HG03469 (cell line): Measurements from ENCODE around the gene RASIP1.
"Not testable (repeated sequence)": the region's sequence is repeated elsewhere in the genome, so short reads cannot be mapped to it uniquely, and the experiment has no call there.

Experiments used
- ATAC-seq: cut with Tn5 transposase; IDR thresholded peaks from one replicate; pipeline ENCODE4 v1.9.1; 2021; ENCODE audit warnings: mild to moderate bottlenecking, moderate library complexity, moderate number of reproducible peaks; ENCODE audit not compliant: unreplicated experiment

RASIP1 gene, protein sequence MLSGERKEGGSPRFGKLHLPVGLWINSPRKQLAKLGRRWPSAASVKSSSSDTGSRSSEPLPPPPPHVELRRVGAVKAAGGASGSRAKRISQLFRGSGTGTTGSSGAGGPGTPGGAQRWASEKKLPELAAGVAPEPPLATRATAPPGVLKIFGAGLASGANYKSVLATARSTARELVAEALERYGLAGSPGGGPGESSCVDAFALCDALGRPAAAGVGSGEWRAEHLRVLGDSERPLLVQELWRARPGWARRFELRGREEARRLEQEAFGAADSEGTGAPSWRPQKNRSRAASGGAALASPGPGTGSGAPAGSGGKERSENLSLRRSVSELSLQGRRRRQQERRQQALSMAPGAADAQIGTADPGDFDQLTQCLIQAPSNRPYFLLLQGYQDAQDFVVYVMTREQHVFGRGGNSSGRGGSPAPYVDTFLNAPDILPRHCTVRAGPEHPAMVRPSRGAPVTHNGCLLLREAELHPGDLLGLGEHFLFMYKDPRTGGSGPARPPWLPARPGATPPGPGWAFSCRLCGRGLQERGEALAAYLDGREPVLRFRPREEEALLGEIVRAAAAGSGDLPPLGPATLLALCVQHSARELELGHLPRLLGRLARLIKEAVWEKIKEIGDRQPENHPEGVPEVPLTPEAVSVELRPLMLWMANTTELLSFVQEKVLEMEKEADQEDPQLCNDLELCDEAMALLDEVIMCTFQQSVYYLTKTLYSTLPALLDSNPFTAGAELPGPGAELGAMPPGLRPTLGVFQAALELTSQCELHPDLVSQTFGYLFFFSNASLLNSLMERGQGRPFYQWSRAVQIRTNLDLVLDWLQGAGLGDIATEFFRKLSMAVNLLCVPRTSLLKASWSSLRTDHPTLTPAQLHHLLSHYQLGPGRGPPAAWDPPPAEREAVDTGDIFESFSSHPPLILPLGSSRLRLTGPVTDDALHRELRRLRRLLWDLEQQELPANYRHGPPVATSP

DNA sequence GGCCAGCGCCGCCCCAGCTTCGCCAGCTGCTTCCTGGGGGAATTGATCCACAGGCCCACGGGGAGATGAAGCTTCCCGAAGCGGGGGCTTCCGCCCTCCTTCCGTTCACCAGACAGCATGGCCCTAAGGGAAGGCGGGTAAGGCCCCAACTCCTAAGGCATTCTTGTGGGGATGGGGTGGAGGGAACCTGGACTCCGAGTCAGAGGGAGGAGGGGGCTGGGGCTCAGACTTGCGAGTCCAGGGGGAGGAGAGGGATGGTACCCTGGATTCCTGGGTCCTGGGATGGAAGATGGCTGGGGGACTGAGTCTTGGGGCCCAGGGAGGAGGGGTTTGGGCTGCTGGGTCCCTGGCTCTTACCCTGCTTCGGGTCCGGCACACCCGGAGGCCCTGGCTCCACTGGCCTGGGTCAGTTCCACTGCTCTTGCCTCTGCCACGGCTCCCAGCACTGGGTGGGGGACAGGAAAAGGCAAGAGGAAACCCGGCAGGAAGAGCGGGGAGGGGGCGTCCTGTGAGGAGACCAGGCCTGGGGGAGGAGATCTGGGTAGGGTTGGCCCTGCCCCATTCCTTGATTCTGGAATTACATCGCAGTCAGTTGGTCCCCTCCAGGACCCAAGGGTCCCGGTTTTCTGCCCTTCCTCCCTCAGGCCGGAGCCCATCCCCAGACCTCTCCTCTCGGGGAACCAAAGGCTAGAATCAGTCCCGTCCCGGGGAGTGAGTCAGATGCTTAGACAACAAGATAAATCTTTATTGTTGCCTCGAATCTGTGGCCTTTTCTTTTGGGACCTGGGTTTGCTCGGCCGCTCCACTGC, at the start of gene RASIP1:
Gene RASIP1 (minus strand): TSS at position 447 of the 809 bp plus-strand sequence. CDS start 328 bp downstream, at position 119.
- ATAC-seq: no peak

DNA sequence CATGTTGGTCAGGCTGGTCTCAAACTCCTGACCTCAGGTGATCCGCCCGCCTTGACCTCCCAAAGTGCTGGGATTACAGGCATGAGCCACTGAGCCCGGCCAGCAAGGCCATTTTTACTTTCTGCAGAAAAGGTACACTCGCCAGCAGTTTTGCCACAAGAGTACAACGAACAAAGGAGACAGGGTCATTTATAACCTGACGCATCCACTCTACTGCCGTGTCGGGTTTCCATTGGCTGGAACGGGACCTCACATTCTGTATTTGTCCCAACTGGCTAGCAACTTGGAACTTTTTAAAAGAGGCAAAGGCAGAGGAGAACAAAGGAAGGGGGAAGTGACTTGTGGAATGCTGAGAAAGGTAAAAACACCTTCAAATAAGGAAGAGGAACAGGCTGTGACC, 46.9 kb upstream of the RASIP1 start:
- not testable (repeated sequence) for ATAC-seq

DNA sequence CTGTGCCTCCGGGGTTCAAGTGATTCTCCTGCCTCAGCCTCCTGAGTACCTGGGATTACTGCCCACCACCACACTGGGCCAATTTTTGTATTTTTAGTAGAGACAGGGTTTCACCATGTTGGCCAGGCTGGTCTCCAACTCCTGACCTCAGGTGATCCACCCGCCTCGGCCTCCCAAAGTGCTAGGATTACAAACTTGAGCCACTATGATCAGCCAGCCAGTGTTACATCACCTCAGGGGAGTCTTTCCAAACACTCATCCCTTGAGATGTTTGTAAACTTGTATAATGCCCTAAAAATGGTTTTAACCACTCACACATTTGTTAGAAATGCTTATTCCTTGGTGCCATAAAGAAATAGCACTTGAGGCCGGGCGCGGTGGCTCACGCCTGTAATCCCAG, 46.0 kb upstream of the RASIP1 start:
- not testable (repeated sequence) for ATAC-seq

DNA sequence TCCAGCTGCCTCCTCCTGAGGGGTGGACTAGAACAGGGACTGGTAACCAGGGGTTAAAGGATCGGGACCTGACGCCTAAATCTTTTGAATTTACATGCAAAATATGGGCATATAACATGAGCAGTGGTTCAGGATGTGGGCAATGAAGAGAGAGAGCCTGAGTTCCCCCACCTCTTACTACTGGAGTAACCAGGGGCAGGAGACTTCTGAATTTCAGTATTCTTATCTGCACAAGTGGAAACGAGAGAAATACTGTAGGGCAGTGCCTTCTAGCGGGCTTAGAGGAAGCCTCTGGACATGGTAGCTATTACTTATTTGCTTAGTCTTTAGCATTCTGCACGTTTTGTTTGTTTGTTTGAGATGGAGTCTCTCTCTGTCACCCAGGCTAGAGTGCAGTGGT, 44.1 kb upstream of the RASIP1 start:
- no peak for ATAC-seq

DNA sequence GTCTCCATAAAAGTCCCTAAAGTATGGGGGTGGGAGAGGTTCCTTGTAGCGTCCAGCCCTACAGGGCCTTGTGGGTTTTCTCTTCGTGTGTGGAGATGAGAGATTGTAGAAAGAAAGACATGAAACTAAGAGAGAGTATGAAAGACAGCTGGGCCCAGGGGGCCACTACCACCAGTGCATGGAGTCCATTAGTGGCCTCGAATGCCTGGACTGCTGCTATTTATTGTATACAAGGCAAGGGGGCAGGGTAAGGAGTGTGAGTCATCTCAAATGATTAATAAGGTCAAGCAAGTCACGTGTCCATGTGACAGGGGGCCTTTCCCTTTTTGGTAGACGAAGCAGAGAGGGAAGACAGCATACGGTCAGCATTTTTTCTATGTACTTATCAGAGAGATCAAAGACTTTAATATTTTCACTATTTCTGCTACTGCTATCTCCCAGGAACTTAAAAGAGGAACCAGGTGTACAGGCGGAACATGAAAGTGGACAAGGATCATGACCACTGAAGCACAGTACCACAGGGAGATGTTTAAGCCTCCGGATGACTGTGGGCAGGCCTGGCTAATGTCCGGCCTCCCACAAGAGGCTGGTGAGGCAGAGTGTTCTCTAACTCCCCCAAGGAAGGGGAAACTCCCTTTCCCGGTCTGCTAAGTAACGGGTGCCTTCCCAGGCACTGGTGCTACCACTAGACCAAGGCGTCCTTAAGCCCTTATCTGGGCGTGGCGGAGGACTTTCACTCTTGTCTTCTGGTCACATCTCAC, 40.4 kb upstream of the RASIP1 start:
- ATAC-seq: no peak

DNA sequence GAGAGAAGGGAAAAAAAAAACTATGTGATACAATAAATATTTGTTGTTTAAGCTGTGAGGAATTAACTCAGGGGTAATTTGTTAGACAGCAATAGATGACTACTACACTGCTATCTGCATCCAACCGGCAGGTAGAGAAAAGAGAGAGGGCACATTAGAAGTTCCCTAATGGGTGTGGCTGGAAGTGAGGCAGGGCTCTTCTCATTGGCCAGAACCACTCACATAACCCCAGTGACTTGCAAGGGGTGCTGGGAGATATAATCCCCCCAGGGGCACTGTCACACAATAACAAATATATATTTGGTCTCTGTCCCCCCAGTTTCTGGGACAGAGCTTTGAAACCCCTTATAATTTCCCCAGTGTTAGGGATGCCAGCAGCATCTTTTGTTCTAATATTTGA, 39.2 kb upstream of the RASIP1 start:
- no peak for ATAC-seq

DNA sequence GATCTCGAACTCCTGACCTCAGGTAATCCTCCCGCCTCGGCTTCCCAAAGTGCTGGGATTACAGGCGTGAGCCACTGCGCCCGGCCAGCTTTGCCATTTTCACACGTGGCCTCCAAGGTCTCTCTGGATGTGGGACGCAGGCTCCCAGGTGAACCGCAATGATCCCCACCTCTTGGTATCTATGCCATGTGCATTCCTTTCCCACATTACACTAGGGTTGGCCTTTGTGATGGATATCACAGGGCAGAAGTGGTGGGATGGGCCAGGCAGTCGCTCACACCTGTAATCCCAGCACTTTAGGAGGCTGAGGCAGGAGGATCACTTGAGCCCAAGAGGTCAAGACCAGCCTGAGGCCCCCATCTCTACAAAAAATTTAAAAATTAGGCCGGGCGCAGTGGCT, 37.3 kb upstream of the RASIP1 start:
- ATAC-seq: no peak

DNA sequence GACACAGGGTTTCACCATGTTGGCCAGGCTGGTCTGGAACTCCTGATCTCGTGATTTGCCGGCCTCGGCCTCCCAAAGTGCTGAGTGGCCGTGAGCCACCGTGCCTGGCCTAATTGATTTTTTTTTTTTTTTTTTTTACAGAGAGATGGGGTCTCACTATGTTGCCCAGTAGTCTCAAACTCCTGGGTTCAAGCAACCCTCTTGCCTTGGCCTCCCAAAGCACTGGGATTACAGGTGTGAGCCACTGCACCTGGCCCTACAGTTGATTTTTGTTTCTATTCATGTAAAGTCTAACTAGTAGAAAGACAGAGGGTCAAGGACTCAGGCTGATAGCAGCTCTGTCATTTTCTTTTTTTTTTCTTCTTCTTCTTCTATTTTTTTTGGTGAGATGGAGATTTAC, 36.7 kb upstream of the RASIP1 start:
- no peak for ATAC-seq

DNA sequence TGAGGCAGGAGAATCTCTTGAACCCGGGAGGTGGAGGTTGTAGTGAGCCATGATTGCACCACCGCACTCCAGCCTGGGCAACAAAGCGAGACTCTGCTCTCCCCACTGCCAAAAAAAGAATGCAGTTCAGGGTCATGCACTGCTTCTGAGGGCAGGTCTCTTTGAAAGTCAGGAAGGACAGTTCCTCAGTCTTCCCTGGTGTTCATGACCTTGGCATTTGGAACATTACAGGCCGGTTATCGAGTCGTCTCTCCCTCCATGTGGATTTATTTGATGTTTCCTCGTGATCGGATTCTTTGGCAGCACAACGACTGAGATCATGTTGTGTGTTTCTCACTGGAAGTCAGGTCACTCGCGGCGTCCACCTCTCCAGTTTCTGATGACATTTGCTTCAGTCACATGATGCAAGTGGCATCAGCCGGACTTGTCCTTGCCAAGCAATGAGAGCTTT, 32.1 kb upstream of the RASIP1 start:
- no peak for ATAC-seq

DNA sequence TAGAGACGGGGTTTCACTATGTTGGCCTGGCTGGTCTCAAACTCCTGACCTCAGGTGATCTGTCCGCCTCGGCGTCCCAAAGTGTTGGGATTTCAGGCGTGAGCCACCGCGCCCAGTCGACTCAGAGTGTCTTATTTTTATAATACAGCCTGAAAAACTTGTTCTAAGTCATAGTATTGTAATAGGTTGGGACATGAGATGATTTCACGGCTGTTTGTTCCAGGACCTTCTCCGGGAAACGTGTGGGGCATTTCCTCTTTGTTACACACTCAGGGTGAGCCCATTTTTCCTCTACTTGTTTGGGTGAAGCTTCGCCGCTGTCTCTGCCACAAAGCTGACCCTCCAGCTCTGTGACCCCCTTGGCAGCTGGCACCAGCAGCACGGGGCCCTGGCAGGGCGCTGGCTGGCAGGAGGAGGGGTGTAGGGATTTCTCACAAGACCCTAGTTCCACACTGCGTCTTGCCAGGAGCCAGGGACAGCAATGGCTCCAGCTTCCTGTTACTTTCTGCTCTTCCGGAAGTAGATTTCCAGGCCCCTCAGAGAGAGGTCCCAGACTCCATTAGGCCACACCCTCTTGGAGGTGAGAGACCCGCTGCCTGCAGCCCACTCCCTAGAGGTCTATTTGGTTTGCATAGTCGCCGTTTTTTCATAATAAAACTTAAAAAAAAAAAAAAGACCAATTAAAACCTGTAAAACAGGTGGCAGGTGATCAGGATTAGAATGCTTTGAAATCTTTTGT, 30.5 kb upstream of the RASIP1 start:
- no peak for ATAC-seq

DNA sequence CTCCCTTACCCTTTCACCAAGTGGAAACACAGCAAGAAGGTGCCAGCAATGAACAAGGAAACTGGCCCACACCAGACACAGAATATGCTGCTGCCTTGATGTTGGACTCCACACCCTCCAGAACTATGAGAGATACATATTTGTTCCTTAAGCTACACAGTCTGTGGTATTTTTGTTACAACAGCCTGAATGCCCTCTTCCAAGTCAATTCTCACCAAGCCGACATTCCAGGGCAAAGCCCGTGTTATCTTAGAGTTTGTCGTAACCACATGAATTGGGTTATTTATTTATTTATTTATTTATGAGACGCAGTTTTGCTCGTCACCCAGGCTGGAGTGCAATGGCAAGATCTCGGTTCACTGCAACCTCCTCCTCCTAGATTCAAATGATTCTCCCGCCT, 29.9 kb upstream of the RASIP1 start:
- no peak for ATAC-seq

DNA sequence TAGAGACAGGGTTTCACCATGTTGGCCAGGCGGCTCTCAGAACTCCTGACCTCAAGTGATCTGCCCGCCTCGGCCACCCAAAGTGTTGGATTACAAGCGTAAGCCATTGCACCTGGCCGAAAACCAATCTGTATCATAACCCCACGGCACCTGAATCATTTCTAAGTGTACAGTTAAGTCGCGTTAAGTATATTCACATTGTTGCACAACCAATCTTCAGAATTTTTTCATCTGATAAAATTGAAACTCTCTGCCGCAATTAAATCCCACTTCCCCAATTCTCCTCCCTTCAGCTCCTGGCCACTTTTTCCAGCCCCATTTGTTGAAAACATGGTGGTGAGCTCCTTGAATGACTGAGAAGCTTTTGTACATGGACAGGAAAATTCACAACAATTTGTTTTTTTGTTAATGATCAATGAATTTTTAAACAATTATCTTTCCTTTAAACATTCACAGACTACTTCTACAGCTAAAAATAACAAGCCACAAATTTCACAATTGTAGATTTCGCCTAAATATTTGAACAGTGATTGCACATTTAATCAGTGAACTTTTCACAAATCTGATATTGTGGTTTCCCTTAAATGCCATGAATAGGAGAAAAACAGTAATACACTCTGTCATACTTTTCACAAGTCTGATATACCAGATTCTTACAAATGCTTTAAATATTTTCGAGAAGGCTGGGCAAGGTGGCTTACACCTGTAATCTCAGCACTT, 28.7 kb upstream of the RASIP1 start:
- ATAC-seq: no peak

DNA sequence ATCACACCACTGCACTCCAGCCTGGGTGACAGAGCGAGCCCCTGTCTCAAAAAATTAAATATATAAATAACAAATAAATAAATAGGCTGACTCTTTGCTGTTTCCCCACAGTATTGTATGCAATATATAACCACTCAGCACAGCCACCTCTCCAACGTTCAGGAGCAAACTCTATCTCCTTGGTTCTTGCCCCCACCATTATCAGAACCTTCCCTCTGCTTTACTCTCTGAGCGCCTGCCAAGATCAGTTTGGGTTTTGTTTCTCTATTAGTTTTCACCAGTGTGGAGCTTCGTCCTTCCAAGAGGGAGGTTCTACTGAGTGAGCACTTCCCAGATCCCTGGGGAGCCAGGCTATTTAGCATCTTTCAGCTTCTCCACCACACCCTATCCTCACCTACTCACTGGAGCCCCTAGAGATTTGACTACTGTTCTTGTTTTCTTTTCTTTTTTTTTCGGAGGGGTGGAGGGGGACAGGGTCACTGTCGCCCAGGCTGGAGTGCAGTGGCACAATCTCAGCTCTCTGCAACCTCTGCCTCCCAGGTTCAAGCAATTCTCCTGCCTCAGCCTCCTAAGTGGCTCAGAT, 27.9 kb upstream of the RASIP1 start:
- not testable (repeated sequence) for ATAC-seq

DNA sequence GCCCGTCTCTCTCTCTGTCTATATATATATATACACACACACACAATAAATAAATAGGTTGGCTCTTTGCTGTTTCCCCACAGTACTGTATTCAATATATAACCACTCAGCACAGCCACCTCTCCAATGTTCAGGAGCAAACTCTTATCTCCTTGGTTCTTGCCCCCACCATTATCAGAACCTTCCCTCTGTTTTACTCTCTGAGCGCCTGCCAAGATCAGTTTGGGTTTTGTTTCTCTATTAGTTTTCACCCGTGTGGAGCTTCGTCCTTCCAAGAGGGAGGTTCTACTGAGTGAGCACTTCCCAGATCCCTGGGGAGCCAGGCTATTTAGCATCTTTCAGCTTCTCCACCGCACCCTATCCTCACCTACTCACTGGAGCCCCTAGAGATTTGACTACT, 25.4 kb upstream of the RASIP1 start:
- not testable (repeated sequence) for ATAC-seq

DNA sequence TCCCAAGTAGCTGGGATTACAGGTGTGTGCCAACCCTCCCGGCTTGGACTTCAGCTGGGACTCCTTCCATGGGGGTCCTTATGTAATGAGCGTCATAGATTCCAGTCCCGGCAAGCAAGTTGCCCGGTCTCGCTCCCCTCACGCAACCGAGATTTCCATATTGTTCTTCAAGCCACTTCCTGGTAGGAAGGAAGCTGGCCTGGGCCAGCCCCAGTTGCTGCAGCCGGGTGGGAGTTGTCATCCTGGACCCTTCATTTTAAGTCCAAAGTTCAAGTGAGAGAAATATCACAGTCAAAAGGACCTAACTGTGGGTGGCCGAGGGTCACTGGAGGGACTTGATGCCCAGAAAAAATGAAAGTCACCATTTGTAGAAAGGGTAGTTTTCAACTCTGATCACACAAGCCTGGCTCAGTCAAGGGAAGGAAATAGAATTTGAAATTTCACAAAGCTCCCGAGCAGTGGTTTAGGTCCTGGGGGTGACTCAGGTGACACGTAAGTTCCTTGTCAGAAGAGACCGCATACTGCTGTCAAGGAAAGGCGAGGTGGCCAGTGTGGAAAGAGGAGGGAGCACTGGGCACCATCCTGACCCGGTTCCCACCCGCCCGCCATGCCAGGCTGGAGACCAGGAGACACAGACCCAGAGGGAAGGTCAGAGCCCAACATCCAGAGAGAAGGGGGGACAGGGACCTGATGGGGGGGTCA, 20.2 kb upstream of the RASIP1 start:
- ATAC-seq: no peak

DNA sequence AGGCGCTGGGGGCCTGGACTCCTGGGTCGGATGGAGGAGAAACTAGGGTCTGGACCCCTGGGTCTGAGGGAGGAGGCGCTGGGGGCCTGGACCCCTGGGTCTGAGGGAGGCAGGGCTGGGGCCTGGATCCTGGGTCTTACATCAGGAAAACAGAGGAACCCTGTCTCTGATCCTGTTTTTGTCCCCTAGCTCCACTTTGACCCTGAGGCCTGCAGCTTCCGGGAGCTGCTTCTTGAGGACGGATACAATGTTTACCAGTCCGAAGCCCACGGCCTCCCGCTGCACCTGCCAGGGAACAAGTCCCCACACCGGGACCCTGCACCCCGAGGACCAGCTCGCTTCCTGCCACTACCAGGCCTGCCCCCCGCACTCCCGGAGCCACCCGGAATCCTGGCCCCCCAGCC, 17.3 kb upstream of the RASIP1 start:
- ATAC-seq: no peak

DNA sequence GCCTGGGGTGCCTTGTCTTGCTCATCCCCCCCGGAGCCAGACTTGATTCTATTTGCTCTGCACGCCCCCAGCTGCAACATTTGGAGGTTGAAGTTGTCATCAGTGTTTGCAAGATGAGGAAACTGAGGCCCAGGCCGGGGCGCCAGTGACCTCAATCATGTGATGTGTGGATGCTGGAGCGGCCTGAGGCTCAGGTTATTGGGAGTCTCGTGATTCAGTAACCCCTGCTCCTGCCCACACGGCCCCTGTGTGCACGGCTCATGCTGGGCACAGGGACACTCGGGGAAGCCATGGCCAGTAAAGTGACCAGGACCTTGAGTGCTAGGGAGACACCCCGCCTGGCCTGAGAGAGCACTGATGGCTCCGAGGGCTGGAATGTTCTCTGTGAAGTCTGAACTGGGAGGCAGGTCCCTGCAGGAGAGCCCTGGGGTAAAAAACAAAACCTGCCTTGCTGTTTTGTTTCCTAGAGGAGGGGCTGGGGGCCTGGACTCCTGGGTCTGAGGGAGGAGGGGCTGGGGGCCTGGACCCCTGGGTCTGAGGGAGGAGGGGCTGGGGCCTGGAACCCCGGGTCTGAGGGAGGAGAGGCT, 16.8 kb upstream of the RASIP1 start:
- ATAC-seq: no peak
